Adrenal gland (tissue), 12 donors: Measurements from ENCODE around the gene STAT5B. TPM values are rescaled to one million over a fixed set of nuclear protein-coding genes. Genes with fewer than 3 reads are reported as not detected.

Experiments
- DNase-seq, 7 donors: peaks; one replicate each; pipeline ENCODE4 v3.0.0-alpha.2; 2019 to 2020
- H3K27ac ChIP-seq, 5 donors: fragments of 200-600 bp; sonication (generic) in 4 of 5; 1 replicate in 3 of 5; 2 replicates in 2 of 5; pipeline versions ENCODE4 v1.5.1 to v1.8.0; 2016 to 2020; ENCODE audit warnings: mild to moderate bottlenecking in 1 of 5
- H3K27me3 ChIP-seq: fragments of 200-600 bp; 2 replicates; pipeline ENCODE4 v1.8.0; 2021
- H3K36me3 ChIP-seq, 2 donors: fragments of 200-600 bp; replicated peaks in 1 of 2; 1 replicate in 1 of 2; 2 replicates in 1 of 2; pipeline versions ENCODE4 v1.5.1 to v1.8.0; 2018 to 2022
- H3K4me1 ChIP-seq, 2 donors: fragments of 200-600 bp; replicated peaks in 1 of 2; 1 replicate in 1 of 2; 2 replicates in 1 of 2; pipeline versions ENCODE4 v1.5.1 to v1.8.0; 2018 to 2021
- H3K4me3 ChIP-seq, 4 donors: fragments of 200-600 bp; sonication (generic) in 3 of 4; one replicate each; pipeline ENCODE4 v1.5.1; 2016 to 2018
- H3K9me3 ChIP-seq, 3 donors: fragments of 200-600 bp; sonication (generic) in 1 of 3; replicated peaks in 1 of 3; 1 replicate in 2 of 3; 2 replicates in 1 of 3; pipeline versions ENCODE4 v1.5.1 to v1.8.0; 2016 to 2021
- POLR2A ChIP-seq, 2 donors: fragments of 450-650 bp; IDR thresholded peaks; one replicate each; pipeline ENCODE4 v1.6.1; 2017; ENCODE audit warnings: antibody characterized with exemption in 2 of 2, mild to moderate bottlenecking in 2 of 2, moderate library complexity in 1 of 2
- WGBS, 4 donors: extraction: QIAGEN DNeasy Blood & Tissue Kit in 2 of 4; methylation state at CpG; one replicate each; pipeline versions ENCODE4 v1.1.5 to v1.1.7; 2013 to 2017; 5-methylcytosine and 5-hydroxymethylcytosine counted together
- intact Hi-C, 2 donors: fragments of 100-400 bp; cut with DNase I; formaldehyde crosslinking; loops; one replicate each; pipeline versions ENCODE4 v1.14.1 to v1.15.0; 2022 to 2023
- polyA plus RNA-seq, 3 donors: library from polyadenylated mRNA; stranded (reverse); fragments of 200-250 nt in 2 of 3; fragments of 350-450 nt in 1 of 3; fragmentation: Illumina TruSeq in 1 of 3; extraction: RNeasy Lipid Tissue Mini Kit (QIAGEN cat#74804) in 1 of 3; gene quantifications; one replicate each; pipeline ENCODE4 v1.2.3, GENCODE V29; 2013 to 2014
- total RNA-seq, 9 donors: library from RNA; depleted of rRNA in 4 of 9; stranded (reverse); fragments of >200 nt in 4 of 9; fragments of 120-200 nt in 1 of 9; fragmentation: NEBNext Ultra II Directional in 1 of 9; extraction: Animal tissue kit (Norgen Biotek cat#: 25700) in 1 of 9; gene quantifications; one replicate each; pipeline versions ENCODE4 v1.1.0 to v1.2.4, GENCODE V29; 2013 to 2023
- TF ChIP-seq, protein P1 (sequence below), 6 experiments: fragments of 450-650 bp in 4 of 6; fragments of 200-600 bp in 2 of 6; sonication (generic) in 1 of 6; IDR thresholded peaks; 1 replicate in 5 of 6; 2 replicates in 1 of 6; pipeline versions ENCODE4 v1.5.1 to v1.8.0; 2016 to 2021; ENCODE audit warnings: antibody characterized with exemption in 6 of 6, mild to moderate bottlenecking in 2 of 6, moderate library complexity in 1 of 6
- donor health status: healthy with polysubstance abuse.
- donor health status: Bipolar disorder and iron deficiency.
- donor health status: DM: yes; HTN: yes; CAD: no.
- donor health status: DM: no; HTN: no; CAD: no.
- donor health status: DM: no; HTN: no; CAD: no.
- donor health status: DM: yes; HTN: yes; CAD: no.

STAT5B gene
- total and polyA plus RNA-seq, 12 donors = 30.3 to 128 (median 101) TPM

DNA sequence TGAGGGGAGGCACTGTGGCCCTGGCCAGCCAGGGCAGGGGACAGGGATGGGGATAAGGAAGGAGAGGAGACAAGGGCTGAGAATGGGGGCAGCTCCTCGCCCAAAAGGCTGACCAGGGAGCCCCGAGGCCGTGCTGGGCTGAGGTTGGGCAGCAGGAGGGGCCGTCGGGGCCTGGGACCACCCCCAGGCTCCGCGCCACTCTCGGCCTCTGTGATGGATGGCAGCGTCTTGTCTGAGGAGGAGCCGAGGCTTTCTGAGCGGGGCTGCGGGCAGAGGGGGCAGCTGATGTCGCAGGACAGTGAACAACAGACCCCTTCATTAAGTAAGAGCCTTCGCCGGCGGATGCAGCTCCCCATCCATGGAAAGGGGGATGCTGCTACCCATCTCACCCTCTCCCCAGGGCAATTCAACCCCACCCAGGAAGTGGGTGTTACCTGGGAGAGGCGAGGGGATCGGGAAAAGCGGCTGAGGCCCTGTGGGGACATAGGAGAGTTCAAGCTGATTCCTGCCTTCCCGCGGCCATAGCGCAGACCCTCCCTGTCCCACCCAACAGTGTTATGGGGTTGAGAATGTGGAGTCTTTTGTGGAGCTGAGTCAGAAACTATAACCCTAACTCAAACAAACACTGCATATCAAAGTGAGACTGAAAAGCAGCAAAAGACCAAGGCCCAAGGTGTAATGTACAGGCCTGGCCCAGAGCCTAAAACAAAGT lies 112.3 kb downstream of the STAT5B start:
- H3K36me3 ChIP-seq = no peaks in the 10 kb centered on the region
- H3K27ac ChIP-seq = no peak overlapping the region
- H3K9me3 ChIP-seq = no peaks in the 10 kb centered on the region
- DNase-seq = no peak
- no peaks in the 10 kb centered on the region for H3K4me1 ChIP-seq
- TF ChIP-seq, protein P1, sequence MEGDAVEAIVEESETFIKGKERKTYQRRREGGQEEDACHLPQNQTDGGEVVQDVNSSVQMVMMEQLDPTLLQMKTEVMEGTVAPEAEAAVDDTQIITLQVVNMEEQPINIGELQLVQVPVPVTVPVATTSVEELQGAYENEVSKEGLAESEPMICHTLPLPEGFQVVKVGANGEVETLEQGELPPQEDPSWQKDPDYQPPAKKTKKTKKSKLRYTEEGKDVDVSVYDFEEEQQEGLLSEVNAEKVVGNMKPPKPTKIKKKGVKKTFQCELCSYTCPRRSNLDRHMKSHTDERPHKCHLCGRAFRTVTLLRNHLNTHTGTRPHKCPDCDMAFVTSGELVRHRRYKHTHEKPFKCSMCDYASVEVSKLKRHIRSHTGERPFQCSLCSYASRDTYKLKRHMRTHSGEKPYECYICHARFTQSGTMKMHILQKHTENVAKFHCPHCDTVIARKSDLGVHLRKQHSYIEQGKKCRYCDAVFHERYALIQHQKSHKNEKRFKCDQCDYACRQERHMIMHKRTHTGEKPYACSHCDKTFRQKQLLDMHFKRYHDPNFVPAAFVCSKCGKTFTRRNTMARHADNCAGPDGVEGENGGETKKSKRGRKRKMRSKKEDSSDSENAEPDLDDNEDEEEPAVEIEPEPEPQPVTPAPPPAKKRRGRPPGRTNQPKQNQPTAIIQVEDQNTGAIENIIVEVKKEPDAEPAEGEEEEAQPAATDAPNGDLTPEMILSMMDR (IDR thresholded peaks at IDR 0.05) = no peak
- TF ChIP-seq POLR2A (IDR thresholded peaks at IDR 0.05) = no peak
- WGBS, 4 donors = 56 to 61% (median 59%) methylated on average over 18 to 22 of the region's 22 CpGs
- no peak overlapping the region for H3K4me3 ChIP-seq
- H3K27me3 ChIP-seq = no peaks in the 10 kb centered on the region
- intact Hi-C loops = no loop called here

DNA sequence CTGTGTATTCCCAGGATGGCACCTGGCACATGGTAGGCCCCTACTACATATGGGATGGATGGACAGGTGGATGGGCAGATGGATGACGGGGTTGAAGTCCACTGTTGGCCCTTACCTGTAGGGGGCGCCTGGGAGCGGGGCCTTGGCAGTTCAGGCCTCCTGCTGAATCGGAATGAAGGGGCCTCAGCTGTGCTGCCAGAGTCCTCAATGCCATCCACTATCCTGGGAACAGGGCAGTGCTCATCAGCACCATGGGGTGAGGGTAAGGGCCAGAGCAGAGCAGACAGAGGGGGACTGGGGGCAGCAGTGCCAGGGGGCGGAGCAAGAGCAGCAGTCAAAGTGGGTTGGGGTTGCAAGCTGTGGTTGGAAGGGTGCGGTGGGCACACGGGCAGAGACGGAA lies 113.1 kb downstream of the STAT5B start:
- Histone ChIP-seq H3K36me3 (no peaks in the 10 kb centered on the region), H3K4me1 (no peaks in the 10 kb centered on the region), H3K4me3 (no peak overlapping the region), H3K9me3 (no peaks in the 10 kb centered on the region), H3K27me3 (no peaks in the 10 kb centered on the region), H3K27ac (no peak overlapping the region)
- intact Hi-C loops = no loop called here
- 58 to 65% (median 63%) methylated on average over 8 of the region's 8 CpGs for WGBS, 4 donors
- no peak for TF ChIP-seq POLR2A (IDR thresholded peaks at IDR 0.05)
- TF ChIP-seq, protein P1 (IDR thresholded peaks at IDR 0.05) = peak in 4 of 6 experiments; percentile 13 to 37 (median 28)
- no peak for DNase-seq

DNA sequence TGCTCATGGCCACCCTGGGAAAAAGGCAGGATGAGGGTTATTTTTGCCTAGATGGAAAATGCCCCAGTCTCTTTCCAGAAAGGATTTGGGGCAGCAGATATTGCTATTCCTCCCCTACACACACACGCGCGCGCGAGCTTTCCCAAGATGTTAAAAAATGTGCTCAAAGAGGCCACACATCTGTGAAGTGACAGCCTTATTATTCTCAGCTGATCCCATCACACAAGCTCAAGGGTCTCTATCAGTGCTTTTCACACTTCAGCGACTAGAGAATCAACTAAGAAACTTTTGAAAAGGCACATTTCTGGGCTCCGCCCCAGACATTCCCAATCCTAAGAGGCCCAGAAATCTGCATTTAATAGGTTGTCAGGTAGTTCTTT lies 115.7 kb downstream of the STAT5B start:
- H3K4me3 ChIP-seq = no peak overlapping the region
- no peaks in the 10 kb centered on the region for H3K9me3 ChIP-seq
- no peak for DNase-seq
- no peaks in the 10 kb centered on the region for H3K36me3 ChIP-seq
- 89 to 94% (median 90%) methylated on average over 7 of the region's 7 CpGs for WGBS, 4 donors
- intact Hi-C loops = no loop called here
- H3K27ac ChIP-seq = no peak overlapping the region
- H3K4me1 ChIP-seq = peaks cover 0 to 1% of the 10 kb centered on the region in 2 donors
- no peaks in the 10 kb centered on the region for H3K27me3 ChIP-seq
- TF ChIP-seq, protein P1 (IDR thresholded peaks at IDR 0.05) = no peak
- no peak for TF ChIP-seq POLR2A (IDR thresholded peaks at IDR 0.05)

DNA sequence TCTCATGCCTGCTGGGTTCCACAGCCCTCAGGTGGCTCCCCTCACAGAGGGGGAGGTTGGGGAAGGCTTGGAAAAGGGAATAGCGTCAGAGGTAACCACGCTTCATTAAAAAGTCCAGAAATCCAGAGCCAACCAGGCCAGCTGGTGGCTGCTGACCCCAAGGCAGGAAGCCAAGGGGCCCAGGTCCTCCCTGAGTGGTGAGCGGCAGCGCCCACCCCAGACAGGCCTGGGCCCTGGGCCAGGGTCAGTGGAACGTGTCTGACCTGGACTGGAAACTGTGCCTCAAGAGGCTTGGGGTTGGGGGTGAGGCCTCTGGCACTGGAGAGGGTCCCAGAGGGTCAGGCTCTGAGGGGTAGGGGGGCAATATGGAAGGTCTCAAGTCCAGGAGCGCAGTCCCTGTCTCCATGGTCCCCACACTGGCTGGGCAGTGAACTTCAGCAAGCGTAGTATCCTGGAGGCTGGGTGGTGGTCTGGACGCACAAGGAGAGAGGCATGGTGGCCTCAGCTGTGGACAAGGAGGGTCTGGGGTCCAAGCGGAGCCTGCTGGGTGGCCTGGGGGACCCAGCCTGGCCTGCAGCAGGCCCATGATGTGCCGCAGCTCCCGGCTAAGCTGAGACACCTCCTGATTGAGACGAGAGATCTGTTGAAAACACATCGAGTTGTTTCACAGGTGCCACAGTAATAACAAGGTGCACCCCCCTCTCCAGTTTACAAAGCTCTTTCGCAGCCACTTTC lies 116.2 kb downstream of the STAT5B start:
- TF ChIP-seq, protein P1 (IDR thresholded peaks at IDR 0.05) = no peak
- TF ChIP-seq POLR2A (IDR thresholded peaks at IDR 0.05) = no peak
- intact Hi-C loops = no loop called here
- Histone ChIP-seq H3K36me3 (no peaks in the 10 kb centered on the region), H3K27ac (no peak overlapping the region), H3K4me3 (no peak overlapping the region), H3K27me3 (no peaks in the 10 kb centered on the region), H3K4me1 (peaks cover 0 to 5% of the 10 kb centered on the region in 2 donors), H3K9me3 (no peaks in the 10 kb centered on the region)
- no peak for DNase-seq
- 74 to 90% (median 85%) methylated on average over 11 to 14 of the region's 14 CpGs for WGBS, 4 donors
